Thyroid gland (tissue), 4 donors: ENCODE measurements around the gene HDAC9. TPM values are rescaled to one million over a fixed set of nuclear protein-coding genes. Genes with fewer than 3 reads are reported as not detected.

Source experiments
- DNase-seq, 2 donors: peaks; one replicate each; pipeline ENCODE4 v3.0.0-alpha.2; 2019
- H3K27ac ChIP-seq, 3 donors: fragments of 200-600 bp; sonication (generic); 1 replicate in 2 of 3; 2 replicates in 1 of 3; pipeline ENCODE4 v1.5.1; 2016 to 2019; ENCODE audit warnings: mild to moderate bottlenecking in 1 of 3, moderate library complexity in 1 of 3
- H3K27me3 ChIP-seq: fragments of 200-600 bp; sonication (generic); one replicate; pipeline ENCODE4 v1.5.1; 2019
- H3K36me3 ChIP-seq, 2 donors: fragments of 200-600 bp; sonication (generic); one replicate each; pipeline ENCODE4 v1.5.1; 2016 to 2019
- H3K4me1 ChIP-seq, 2 donors: fragments of 200-600 bp; sonication (generic); one replicate each; pipeline ENCODE4 v1.5.1; 2017 to 2019
- H3K4me3 ChIP-seq, 3 donors: fragments of 200-600 bp; sonication (generic); replicated peaks in 1 of 3; 1 replicate in 2 of 3; 2 replicates in 1 of 3; pipeline ENCODE4 v1.5.1; 2016; ENCODE audit warnings: mild to moderate bottlenecking in 1 of 3
- H3K9me3 ChIP-seq: fragments of 200-600 bp; sonication (generic); one replicate; pipeline ENCODE4 v1.5.1; 2017
- POLR2A ChIP-seq, 2 donors: fragments of 450-650 bp; IDR thresholded peaks; one replicate each; pipeline ENCODE4 v1.6.1; 2017; ENCODE audit warnings: antibody characterized with exemption in 2 of 2, mild to moderate bottlenecking in 2 of 2, moderate library complexity in 1 of 2
- WGBS, 2 donors: methylation state at CpG; one replicate each; pipeline ENCODE4 v1.1.5; 2017; 5-methylcytosine and 5-hydroxymethylcytosine counted together
- intact Hi-C: fragments of 100-400 bp; cut with DNase I; formaldehyde crosslinking; loops from one replicate; pipeline ENCODE4 v1.15.1; 2023
- total RNA-seq, 4 donors: library from RNA; depleted of rRNA; stranded (reverse); fragments of >200 nt; gene quantifications; one replicate each; pipeline ENCODE4 v1.2.3, GENCODE V29; 2016
- TF ChIP-seq, protein P1 (sequence below), 6 experiments: fragments of 200-600 bp in 3 of 6; fragments of 450-650 bp in 3 of 6; sonication (generic) in 3 of 6; IDR thresholded peaks; one replicate each; pipeline ENCODE4 v1.5.1; 2016 to 2019; ENCODE audit warnings: antibody characterized with exemption in 6 of 6, mild to moderate bottlenecking in 2 of 6, inconsistent platforms in 1 of 6, moderate library complexity in 1 of 6

The HDAC9 gene
- total RNA-seq, 4 donors from 2014 or later: 5.4 to 28.2 (median 7.2) TPM

DNA sequence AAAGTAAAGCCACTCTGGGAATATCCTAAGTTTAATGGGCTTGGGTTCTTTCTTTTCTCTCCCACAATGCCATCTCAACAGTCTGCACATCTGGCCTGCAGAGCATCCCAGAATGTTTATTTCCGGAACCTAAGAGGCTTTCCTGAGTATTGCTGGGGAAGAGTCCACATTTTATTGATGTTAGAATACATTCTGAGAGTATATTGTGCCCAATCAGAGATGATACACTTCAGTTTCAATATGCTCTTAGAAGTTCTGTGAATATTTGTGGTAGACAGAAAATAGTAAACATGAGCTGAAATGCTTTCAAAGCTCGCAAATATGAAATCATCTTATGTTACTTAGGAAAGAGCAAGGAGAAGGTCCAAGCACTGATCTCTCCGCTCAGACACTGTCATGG lies 421.3 kb downstream of the HDAC9 start:
- Histone ChIP-seq H3K4me1 (no peaks in the 10 kb centered on the region), H3K27ac (no peak overlapping the region), H3K4me3 (no peak overlapping the region), H3K9me3 (no peaks in the 10 kb centered on the region), H3K36me3 (no peaks in the 10 kb centered on the region), H3K27me3 (no peaks in the 10 kb centered on the region)
- 94 to 96% methylated on average over 3 of the region's 3 CpGs for WGBS, 2 donors
- TF ChIP-seq, protein P1, sequence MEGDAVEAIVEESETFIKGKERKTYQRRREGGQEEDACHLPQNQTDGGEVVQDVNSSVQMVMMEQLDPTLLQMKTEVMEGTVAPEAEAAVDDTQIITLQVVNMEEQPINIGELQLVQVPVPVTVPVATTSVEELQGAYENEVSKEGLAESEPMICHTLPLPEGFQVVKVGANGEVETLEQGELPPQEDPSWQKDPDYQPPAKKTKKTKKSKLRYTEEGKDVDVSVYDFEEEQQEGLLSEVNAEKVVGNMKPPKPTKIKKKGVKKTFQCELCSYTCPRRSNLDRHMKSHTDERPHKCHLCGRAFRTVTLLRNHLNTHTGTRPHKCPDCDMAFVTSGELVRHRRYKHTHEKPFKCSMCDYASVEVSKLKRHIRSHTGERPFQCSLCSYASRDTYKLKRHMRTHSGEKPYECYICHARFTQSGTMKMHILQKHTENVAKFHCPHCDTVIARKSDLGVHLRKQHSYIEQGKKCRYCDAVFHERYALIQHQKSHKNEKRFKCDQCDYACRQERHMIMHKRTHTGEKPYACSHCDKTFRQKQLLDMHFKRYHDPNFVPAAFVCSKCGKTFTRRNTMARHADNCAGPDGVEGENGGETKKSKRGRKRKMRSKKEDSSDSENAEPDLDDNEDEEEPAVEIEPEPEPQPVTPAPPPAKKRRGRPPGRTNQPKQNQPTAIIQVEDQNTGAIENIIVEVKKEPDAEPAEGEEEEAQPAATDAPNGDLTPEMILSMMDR (IDR thresholded peaks at IDR 0.05): no peak
- intact Hi-C loops: no loop called here
- no peak for DNase-seq

DNA sequence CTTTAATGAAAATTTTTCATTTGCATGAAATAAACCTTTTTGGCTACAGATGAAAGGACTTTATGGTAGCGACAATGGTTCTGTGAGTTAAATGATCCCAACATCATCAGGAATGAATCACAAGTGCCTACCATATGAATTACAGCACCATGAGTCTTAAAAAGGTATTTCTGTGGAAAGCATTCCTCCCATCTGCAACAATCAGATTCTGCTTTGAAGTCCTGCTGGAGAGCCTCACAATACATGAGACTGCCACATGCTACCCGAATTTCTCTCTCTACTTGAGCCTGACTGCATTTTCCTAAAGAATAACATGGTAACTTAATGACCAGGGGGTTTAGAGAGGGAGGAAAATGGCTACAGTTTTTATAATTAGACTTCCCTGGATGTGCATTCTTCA lies 431.6 kb downstream of the HDAC9 start:
- Histone ChIP-seq H3K27ac (no peak overlapping the region), H3K4me1 (no peaks in the 10 kb centered on the region), H3K4me3 (no peak overlapping the region), H3K36me3 (no peaks in the 10 kb centered on the region), H3K27me3 (no peaks in the 10 kb centered on the region), H3K9me3 (no peaks in the 10 kb centered on the region)
- no peak for DNase-seq
- WGBS, 2 donors: 56 to 63% methylated on average over 2 of the region's 2 CpGs
- TF ChIP-seq POLR2A (IDR thresholded peaks at IDR 0.05): no peak
- TF ChIP-seq, protein P1 (IDR thresholded peaks at IDR 0.05): no peak
- intact Hi-C loops: no loop called here

DNA sequence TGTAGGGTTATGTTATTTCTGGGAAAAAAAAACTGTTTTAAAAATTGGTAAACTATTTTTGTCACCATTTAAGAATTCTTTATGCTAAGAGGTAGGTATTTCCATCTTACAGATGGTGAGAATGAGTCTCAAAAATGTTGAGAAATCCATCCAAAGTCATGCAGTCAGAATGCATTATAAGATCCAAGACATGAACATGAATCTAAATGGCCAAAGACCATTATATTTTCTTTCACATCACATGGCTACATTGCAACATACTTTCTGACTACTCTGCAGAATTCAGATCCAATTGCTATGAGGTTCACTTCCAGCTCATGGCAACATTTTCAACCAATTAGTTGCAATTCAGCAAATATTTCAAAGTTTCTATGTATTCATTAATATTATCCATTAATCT lies 440.7 kb downstream of the HDAC9 start:
- Histone ChIP-seq H3K27ac (no peak overlapping the region), H3K36me3 (no peaks in the 10 kb centered on the region), H3K4me1 (no peaks in the 10 kb centered on the region), H3K9me3 (no peaks in the 10 kb centered on the region), H3K27me3 (no peaks in the 10 kb centered on the region), H3K4me3 (no peak overlapping the region)
- no peak for DNase-seq
- intact Hi-C loops: no loop called here
- TF ChIP-seq POLR2A (IDR thresholded peaks at IDR 0.05): no peak
- TF ChIP-seq, protein P1 (IDR thresholded peaks at IDR 0.05): no peak

DNA sequence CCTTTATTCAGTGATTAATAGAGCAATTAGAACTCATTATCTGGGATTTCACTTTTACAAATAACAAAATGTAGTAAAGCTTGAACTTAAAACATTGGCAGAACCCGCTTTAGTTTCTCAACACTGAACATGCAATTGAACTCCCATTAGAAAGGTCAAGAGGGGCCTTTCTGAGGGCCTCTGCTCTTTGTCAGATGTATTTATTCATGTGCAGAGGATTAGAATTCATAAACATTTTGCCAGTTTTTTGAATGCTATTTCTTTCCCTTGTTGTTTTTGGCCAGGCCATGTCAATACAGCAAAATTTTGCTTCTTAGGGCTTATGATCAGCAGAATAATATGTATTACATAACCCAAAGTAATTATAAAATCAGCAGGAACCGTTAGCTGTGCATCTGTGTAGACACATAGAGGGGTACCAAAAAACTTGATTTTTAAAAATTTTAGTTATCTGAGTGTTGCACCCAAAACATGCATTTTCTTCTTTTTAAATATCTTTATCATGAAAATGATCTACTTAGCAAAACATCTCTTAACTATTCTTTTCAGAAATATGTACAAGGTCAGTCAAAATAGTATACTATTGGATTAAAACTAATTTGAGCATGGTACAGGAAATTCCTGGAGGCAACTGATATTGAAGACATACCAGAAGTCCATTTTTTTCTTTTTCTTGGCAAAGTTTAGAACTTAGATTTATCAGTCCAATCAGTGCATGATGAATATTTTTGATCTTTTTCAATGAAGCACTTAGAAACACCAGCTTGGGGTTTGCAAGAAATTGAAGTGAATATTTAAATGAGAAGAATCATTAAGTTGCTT lies 444.4 kb downstream of the HDAC9 start:
- Histone ChIP-seq H3K27me3 (no peaks in the 10 kb centered on the region), H3K4me1 (no peaks in the 10 kb centered on the region), H3K27ac (no peak overlapping the region), H3K36me3 (no peaks in the 10 kb centered on the region), H3K9me3 (no peaks in the 10 kb centered on the region), H3K4me3 (no peak overlapping the region)
- DNase-seq: no peak
- intact Hi-C loops: no loop called here
- 58 to 68% methylated on average over 2 of the region's 2 CpGs for WGBS, 2 donors
- TF ChIP-seq, protein P1 (IDR thresholded peaks at IDR 0.05): no peak
- TF ChIP-seq POLR2A (IDR thresholded peaks at IDR 0.05): no peak

DNA sequence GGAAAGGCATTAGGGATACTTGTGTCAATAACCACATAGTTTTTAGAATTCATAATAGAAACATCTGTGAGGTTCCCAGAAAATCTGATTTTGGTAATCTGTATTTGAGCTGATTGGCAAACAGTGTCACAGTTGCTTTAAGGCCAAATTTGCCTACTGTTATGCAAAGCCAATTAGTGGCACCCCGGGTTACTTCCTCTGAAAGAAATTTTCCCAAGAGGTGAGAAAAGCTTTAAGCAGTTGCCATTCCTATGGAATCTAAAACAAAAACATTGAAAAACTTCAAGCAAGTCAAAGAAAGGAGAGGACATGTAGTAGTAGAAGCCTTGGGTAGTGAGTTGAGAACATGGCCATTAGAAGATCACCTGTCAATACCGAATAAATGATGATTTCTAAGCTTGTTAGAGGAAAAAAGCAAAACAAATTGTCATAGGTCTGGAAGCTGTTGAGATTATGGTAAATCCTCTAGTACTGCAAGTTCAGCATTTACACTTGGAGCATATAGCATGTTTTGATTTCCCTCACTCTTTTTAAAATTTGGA lies 445.1 kb downstream of the HDAC9 start:
- Histone ChIP-seq H3K9me3 (no peaks in the 10 kb centered on the region), H3K27ac (no peak overlapping the region), H3K36me3 (no peaks in the 10 kb centered on the region), H3K4me3 (no peak overlapping the region), H3K27me3 (no peaks in the 10 kb centered on the region), H3K4me1 (no peaks in the 10 kb centered on the region)
- WGBS, 2 donors: 21 to 35% methylated on average over 2 of the region's 2 CpGs
- no peak for TF ChIP-seq POLR2A (IDR thresholded peaks at IDR 0.05)
- TF ChIP-seq, protein P1 (IDR thresholded peaks at IDR 0.05): no peak
- DNase-seq: no peak
- intact Hi-C loops: no loop called here
